HG02938 (cell line): ENCODE results near the gene NUP42.
"Not testable (repeated sequence)": the region's sequence is repeated elsewhere in the genome, so short reads cannot be mapped to it uniquely, and the experiment has no call there.

Experiments
- ATAC-seq: cut with Tn5 transposase; IDR thresholded peaks from one replicate; pipeline ENCODE4 v1.9.1; 2021; ENCODE audit warnings: mild to moderate bottlenecking, moderate library complexity; ENCODE audit not compliant: unreplicated experiment

Gene NUP42

GRCh38 chr7:23200331-23200730 is 18.5 kb downstream of the NUP42 start:
- ATAC-seq = no peak

GRCh38 chr7:23204241-23204640 is 22.4 kb downstream of the NUP42 start:
- ATAC-seq = no peak

- no peak for ATAC-seq
Observed at GRCh38 chr7:23205577-23205908, 23.7 kb downstream of the NUP42 start.

GRCh38 chr7:23205909-23206767 is 24.3 kb downstream of the NUP42 start:
- ATAC-seq = no peak

- no peak for ATAC-seq
Observed at GRCh38 chr7:23207021-23207420, 25.2 kb downstream of the NUP42 start.

GRCh38 chr7:23207884-23208283 is 26.0 kb downstream of the NUP42 start:
- no peak for ATAC-seq

- no peak for ATAC-seq
Observed at GRCh38 chr7:23208316-23208715, 26.5 kb downstream of the NUP42 start.

GRCh38 chr7:23210506-23210905 is 28.7 kb downstream of the NUP42 start:
- no peak for ATAC-seq

GRCh38 chr7:23211589-23211988 is 29.7 kb downstream of the NUP42 start:
- no peak for ATAC-seq

- no peak for ATAC-seq
Observed at GRCh38 chr7:23212395-23212794, 30.5 kb downstream of the NUP42 start.

GRCh38 chr7:23212841-23213240 is 31.0 kb downstream of the NUP42 start:
- no peak for ATAC-seq

GRCh38 chr7:23213755-23214154 is 31.9 kb downstream of the NUP42 start:
- ATAC-seq = no peak

GRCh38 chr7:23214423-23214822 is 32.6 kb downstream of the NUP42 start:
- ATAC-seq = no peak

- no peak for ATAC-seq
Observed at GRCh38 chr7:23214938-23215337, 33.1 kb downstream of the NUP42 start.

- ATAC-seq = no peak
Observed at GRCh38 chr7:23216021-23216420, 34.2 kb downstream of the NUP42 start.

- ATAC-seq = no peak
Observed at GRCh38 chr7:23218196-23218595, 36.3 kb downstream of the NUP42 start.

GRCh38 chr7:23220690-23221305 is 39.0 kb downstream of the NUP42 start:
- ATAC-seq = no peak

- ATAC-seq = no peak
Observed at GRCh38 chr7:23222439-23223030, 40.7 kb downstream of the NUP42 start.

GRCh38 chr7:23224364-23224763 is 42.5 kb downstream of the NUP42 start:
- ATAC-seq = not testable (repeated sequence)

- ATAC-seq = no peak
Observed at GRCh38 chr7:23226844-23227450, 45.1 kb downstream of the NUP42 start.

GRCh38 chr7:23228412-23228811 is 46.6 kb downstream of the NUP42 start:
- no peak for ATAC-seq

- no peak for ATAC-seq
Observed at GRCh38 chr7:23230641-23231101, 48.8 kb downstream of the NUP42 start.
